Measurements from ENCODE around the gene PNPLA5. TPM values are rescaled to one million over a fixed set of nuclear protein-coding genes. Genes with fewer than 3 reads are reported as not detected.

PNPLA5 gene
- total and polyA plus RNA-seq, 2 of the 8 experiments (the other 6 are each of a cell fraction or from before 2014, with no cell fraction given), result 3.9 to 6.8 TPM

GRCh38 chr22:43893266-43893665, 1.5 kb upstream of the PNPLA5 start (continued):
- TF ChIP-seq, protein P1, sequence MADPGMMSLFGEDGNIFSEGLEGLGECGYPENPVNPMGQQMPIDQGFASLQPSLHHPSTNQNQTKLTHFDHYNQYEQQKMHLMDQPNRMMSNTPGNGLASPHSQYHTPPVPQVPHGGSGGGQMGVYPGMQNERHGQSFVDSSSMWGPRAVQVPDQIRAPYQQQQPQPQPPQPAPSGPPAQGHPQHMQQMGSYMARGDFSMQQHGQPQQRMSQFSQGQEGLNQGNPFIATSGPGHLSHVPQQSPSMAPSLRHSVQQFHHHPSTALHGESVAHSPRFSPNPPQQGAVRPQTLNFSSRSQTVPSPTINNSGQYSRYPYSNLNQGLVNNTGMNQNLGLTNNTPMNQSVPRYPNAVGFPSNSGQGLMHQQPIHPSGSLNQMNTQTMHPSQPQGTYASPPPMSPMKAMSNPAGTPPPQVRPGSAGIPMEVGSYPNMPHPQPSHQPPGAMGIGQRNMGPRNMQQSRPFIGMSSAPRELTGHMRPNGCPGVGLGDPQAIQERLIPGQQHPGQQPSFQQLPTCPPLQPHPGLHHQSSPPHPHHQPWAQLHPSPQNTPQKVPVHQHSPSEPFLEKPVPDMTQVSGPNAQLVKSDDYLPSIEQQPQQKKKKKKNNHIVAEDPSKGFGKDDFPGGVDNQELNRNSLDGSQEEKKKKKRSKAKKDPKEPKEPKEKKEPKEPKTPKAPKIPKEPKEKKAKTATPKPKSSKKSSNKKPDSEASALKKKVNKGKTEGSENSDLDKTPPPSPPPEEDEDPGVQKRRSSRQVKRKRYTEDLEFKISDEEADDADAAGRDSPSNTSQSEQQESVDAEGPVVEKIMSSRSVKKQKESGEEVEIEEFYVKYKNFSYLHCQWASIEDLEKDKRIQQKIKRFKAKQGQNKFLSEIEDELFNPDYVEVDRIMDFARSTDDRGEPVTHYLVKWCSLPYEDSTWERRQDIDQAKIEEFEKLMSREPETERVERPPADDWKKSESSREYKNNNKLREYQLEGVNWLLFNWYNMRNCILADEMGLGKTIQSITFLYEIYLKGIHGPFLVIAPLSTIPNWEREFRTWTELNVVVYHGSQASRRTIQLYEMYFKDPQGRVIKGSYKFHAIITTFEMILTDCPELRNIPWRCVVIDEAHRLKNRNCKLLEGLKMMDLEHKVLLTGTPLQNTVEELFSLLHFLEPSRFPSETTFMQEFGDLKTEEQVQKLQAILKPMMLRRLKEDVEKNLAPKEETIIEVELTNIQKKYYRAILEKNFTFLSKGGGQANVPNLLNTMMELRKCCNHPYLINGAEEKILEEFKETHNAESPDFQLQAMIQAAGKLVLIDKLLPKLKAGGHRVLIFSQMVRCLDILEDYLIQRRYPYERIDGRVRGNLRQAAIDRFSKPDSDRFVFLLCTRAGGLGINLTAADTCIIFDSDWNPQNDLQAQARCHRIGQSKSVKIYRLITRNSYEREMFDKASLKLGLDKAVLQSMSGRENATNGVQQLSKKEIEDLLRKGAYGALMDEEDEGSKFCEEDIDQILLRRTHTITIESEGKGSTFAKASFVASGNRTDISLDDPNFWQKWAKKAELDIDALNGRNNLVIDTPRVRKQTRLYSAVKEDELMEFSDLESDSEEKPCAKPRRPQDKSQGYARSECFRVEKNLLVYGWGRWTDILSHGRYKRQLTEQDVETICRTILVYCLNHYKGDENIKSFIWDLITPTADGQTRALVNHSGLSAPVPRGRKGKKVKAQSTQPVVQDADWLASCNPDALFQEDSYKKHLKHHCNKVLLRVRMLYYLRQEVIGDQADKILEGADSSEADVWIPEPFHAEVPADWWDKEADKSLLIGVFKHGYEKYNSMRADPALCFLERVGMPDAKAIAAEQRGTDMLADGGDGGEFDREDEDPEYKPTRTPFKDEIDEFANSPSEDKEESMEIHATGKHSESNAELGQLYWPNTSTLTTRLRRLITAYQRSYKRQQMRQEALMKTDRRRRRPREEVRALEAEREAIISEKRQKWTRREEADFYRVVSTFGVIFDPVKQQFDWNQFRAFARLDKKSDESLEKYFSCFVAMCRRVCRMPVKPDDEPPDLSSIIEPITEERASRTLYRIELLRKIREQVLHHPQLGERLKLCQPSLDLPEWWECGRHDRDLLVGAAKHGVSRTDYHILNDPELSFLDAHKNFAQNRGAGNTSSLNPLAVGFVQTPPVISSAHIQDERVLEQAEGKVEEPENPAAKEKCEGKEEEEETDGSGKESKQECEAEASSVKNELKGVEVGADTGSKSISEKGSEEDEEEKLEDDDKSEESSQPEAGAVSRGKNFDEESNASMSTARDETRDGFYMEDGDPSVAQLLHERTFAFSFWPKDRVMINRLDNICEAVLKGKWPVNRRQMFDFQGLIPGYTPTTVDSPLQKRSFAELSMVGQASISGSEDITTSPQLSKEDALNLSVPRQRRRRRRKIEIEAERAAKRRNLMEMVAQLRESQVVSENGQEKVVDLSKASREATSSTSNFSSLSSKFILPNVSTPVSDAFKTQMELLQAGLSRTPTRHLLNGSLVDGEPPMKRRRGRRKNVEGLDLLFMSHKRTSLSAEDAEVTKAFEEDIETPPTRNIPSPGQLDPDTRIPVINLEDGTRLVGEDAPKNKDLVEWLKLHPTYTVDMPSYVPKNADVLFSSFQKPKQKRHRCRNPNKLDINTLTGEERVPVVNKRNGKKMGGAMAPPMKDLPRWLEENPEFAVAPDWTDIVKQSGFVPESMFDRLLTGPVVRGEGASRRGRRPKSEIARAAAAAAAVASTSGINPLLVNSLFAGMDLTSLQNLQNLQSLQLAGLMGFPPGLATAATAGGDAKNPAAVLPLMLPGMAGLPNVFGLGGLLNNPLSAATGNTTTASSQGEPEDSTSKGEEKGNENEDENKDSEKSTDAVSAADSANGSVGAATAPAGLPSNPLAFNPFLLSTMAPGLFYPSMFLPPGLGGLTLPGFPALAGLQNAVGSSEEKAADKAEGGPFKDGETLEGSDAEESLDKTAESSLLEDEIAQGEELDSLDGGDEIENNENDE (IDR thresholded peaks at IDR 0.05; ENCODE audit: insufficient replicate concordance, low read length), result no peak
- no peak for TF ChIP-seq RNF2 (IDR thresholded peaks at IDR 0.05; ENCODE audit: borderline replicate concordance, low read depth, low read length, missing control alignments, poor library complexity, severe bottlenecking)
- no peak for TF ChIP-seq ASH2L (IDR thresholded peaks at IDR 0.05; ENCODE audit: low read length)
- TF ChIP-seq MAFK (IDR thresholded peaks at IDR 0.05; ENCODE audit: low read depth, low read length), result no peak
- no peak for TF ChIP-seq RFX5 (IDR thresholded peaks at IDR 0.05; ENCODE audit: borderline replicate concordance, low read depth, low read length)
- TF ChIP-seq, protein P2, sequence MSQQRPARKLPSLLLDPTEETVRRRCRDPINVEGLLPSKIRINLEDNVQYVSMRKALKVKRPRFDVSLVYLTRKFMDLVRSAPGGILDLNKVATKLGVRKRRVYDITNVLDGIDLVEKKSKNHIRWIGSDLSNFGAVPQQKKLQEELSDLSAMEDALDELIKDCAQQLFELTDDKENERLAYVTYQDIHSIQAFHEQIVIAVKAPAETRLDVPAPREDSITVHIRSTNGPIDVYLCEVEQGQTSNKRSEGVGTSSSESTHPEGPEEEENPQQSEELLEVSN (IDR thresholded peaks at IDR 0.05), result no peak
- TF ChIP-seq ATF3 (IDR thresholded peaks at IDR 0.05; ENCODE audit: insufficient read depth, low read depth, low read length), result no peak
- no peak for TF ChIP-seq TCF12 (IDR thresholded peaks at IDR 0.05; ENCODE audit: low read depth, low read length)
- TF ChIP-seq CHD2 (IDR thresholded peaks at IDR 0.05; ENCODE audit: low read length), result no peak
- no peak for TF ChIP-seq SIX5 (IDR thresholded peaks at IDR 0.05; ENCODE audit: low read depth, low read length)
